WTC11 (cell line): ENCODE measurements around the gene HIP1R. TPM values are rescaled to one million over a fixed set of nuclear protein-coding genes. Genes with fewer than 3 reads are reported as not detected.

ENCODE experiments used
- ATAC-seq: fragments of 200-7000 bp; cut with Tn5 transposase; 2 replicates; pipeline ENCODE4 v1.10.0; 2021; ENCODE audit warnings: mild to moderate bottlenecking, moderate library complexity
- CTCF ChIA-PET: fragments of 300-600 bp; sonication (Branson Sonifier 250); formaldehyde crosslinking; loops from one replicate; lab custom pipeline; 2021; ENCODE audit warnings: antibody characterized with exemption; lab: Charles Lee
- POLR2A ChIA-PET: fragments of 350-600 bp; sonication (Branson Sonifier 250); formaldehyde crosslinking; loops from one replicate; lab custom pipeline; 2021; ENCODE audit warnings: antibody characterized with exemption; lab: Charles Lee
- DNase-seq: peaks from one replicate; pipeline ENCODE4 v3.0.0; 2021; ENCODE audit warnings: low spot score
- H3K27ac Mint-ChIP-seq: 2 replicates; pipeline ENCODE4 v1.8.0; 2021; ENCODE audit warnings: mixed read lengths
- H3K27me3 Mint-ChIP-seq: 2 replicates; pipeline ENCODE4 v1.8.0; 2021; ENCODE audit warnings: low read depth, mild to moderate bottlenecking, moderate library complexity, mixed read lengths
- H3K36me3 Mint-ChIP-seq: 2 replicates; pipeline ENCODE4 v1.8.0; 2021; ENCODE audit warnings: mixed read lengths
- H3K4me1 Mint-ChIP-seq: 2 replicates; pipeline ENCODE4 v1.8.0; 2022; ENCODE audit warnings: mixed read lengths
- H3K4me3 Mint-ChIP-seq: 2 replicates; pipeline ENCODE4 v1.8.0; 2021; ENCODE audit warnings: mild to moderate bottlenecking, moderate library complexity, mixed read lengths
- H3K9me3 Mint-ChIP-seq: 2 replicates; pipeline ENCODE4 v1.8.0; 2021; ENCODE audit warnings: mixed read lengths
- AR ChIP-seq: fragments of 250-450 bp; sonication (Bioruptor Pico); IDR thresholded peaks from 2 replicates; pipeline ENCODE4 v1.9.0; 2021; ENCODE audit warnings: mild to moderate bottlenecking
- ARID4B ChIP-seq: sonication (generic); formaldehyde crosslinking; IDR thresholded peaks from 2 replicates; pipeline ENCODE4 v1.8.0; 2023; ENCODE audit warnings: missing genetic modification reagents, mild to moderate bottlenecking, borderline replicate concordance
- CBFB ChIP-seq: sonication (generic); formaldehyde crosslinking; IDR thresholded peaks from 2 replicates; pipeline ENCODE4 v1.8.1; 2022; ENCODE audit warnings: mild to moderate bottlenecking, low read depth, missing genetic modification reagents
- CREB1 ChIP-seq: sonication (generic); formaldehyde crosslinking; IDR thresholded peaks from 2 replicates; pipeline ENCODE4 v1.8.0; 2023; ENCODE audit warnings: mild to moderate bottlenecking, missing genetic modification reagents
- E2F4 ChIP-seq: sonication (generic); formaldehyde crosslinking; IDR thresholded peaks from 2 replicates; pipeline ENCODE4 v1.8.1; 2022; ENCODE audit warnings: low read depth, mild to moderate bottlenecking, moderate library complexity, missing genetic modification reagents, borderline replicate concordance
- EMX1 ChIP-seq: fragments of 250-450 bp; sonication (Bioruptor Pico); IDR thresholded peaks from 2 replicates; pipeline ENCODE4 v1.8.0; 2021; ENCODE audit warnings: mild to moderate bottlenecking
- ESRRA ChIP-seq: sonication (generic); formaldehyde crosslinking; IDR thresholded peaks from 2 replicates; pipeline ENCODE4 v1.8.1; 2022; ENCODE audit warnings: mild to moderate bottlenecking, missing genetic modification reagents, borderline replicate concordance
- GABPB1 ChIP-seq: sonication (generic); formaldehyde crosslinking; IDR thresholded peaks from 2 replicates; pipeline ENCODE4 v1.8.1; 2023; ENCODE audit warnings: mild to moderate bottlenecking, missing genetic modification reagents
- GRHL2 ChIP-seq: fragments of 250-450 bp; sonication (Bioruptor Pico); IDR thresholded peaks from 2 replicates; pipeline ENCODE4 v1.8.0; 2022; ENCODE audit warnings: mild to moderate bottlenecking, moderate library complexity; ENCODE audit not compliant: insufficient replicate concordance, severe bottlenecking
- HMGA2 ChIP-seq: fragments of 250-450 bp; sonication (Bioruptor Pico); IDR thresholded peaks from 2 replicates; pipeline ENCODE4 v1.4.0; 2021; ENCODE audit warnings: mild to moderate bottlenecking, moderate library complexity
- JAZF1 ChIP-seq: fragments of 250-450 bp; sonication (Bioruptor Pico); IDR thresholded peaks from 2 replicates; pipeline ENCODE4 v1.9.0; 2021; ENCODE audit warnings: moderate library complexity, mild to moderate bottlenecking, inconsistent platforms
- JUN ChIP-seq: sonication (generic); formaldehyde crosslinking; IDR thresholded peaks from 2 replicates; pipeline ENCODE4 v1.8.0; 2023; ENCODE audit warnings: mild to moderate bottlenecking, missing genetic modification reagents
- RELA ChIP-seq: sonication (generic); formaldehyde crosslinking; IDR thresholded peaks from 2 replicates; pipeline ENCODE4 v1.8.1; 2022; ENCODE audit warnings: missing genetic modification reagents, mild to moderate bottlenecking, borderline replicate concordance
- TCF7 ChIP-seq: sonication (generic); formaldehyde crosslinking; IDR thresholded peaks from 2 replicates; pipeline ENCODE4 v1.8.0; 2022; ENCODE audit warnings: mild to moderate bottlenecking, low read depth, missing genetic modification reagents, moderate library complexity
- ZNF219 ChIP-seq: sonication (generic); formaldehyde crosslinking; IDR thresholded peaks from 2 replicates; pipeline ENCODE4 v1.8.0; 2023; ENCODE audit warnings: missing genetic modification reagents, mild to moderate bottlenecking, borderline replicate concordance
- ZNF232 ChIP-seq: sonication (generic); formaldehyde crosslinking; IDR thresholded peaks from 2 replicates; pipeline ENCODE4 v1.8.0; 2022; ENCODE audit warnings: mild to moderate bottlenecking, missing genetic modification reagents
- ZNF416 ChIP-seq: fragments of 250-450 bp; sonication (Bioruptor Pico); IDR thresholded peaks from 2 replicates; pipeline ENCODE4 v1.9.0; 2021; ENCODE audit warnings: mild to moderate bottlenecking, inconsistent platforms
- ZNF423 ChIP-seq: fragments of 250-450 bp; sonication (Bioruptor Pico); IDR thresholded peaks from 2 replicates; pipeline ENCODE4 v2.1.2; 2022; ENCODE audit warnings: mild to moderate bottlenecking, moderate library complexity
- total RNA-seq: library from RNA; stranded (reverse); gene quantifications from 3 replicates; pipeline ENCODE4 v1.2.3, GENCODE V29; 2021
- TF ChIP-seq, protein P1 (sequence below): fragments of 200-600 bp; IDR thresholded peaks from 2 replicates; pipeline ENCODE4 v1.8.0; 2022; ENCODE audit warnings: antibody characterized with exemption
- TF ChIP-seq, protein P2 (sequence below): fragments of 250-450 bp; sonication (Bioruptor Pico); IDR thresholded peaks from 2 replicates; pipeline ENCODE4 v1.9.0; 2021; ENCODE audit warnings: mild to moderate bottlenecking

The HIP1R gene
- total RNA-seq, 1 experiment from 2014 or later: 45.2 TPM

GRCh38 chr12:122834104-122834920 lies 945 bp upstream of the HIP1R start (continued):
- no peak for TF ChIP-seq ZNF232 (CRISPR knock-in tag)

DNA sequence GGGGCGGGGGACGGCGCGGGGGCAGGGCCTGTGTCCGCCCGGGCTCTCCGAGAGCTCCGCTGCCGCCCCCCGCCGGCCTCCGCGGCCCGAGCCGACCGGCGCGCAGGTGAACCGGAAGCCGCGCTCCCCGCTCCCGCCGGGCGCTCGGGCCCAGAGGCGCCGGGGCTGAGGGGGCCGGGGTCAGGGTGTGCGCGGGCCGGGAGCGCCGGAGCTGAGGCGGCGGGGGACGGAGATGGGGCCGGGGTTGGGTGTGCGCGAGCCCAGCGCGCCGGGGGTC lies 431 bp downstream of the HIP1R start:
- H3K27ac Mint-ChIP-seq: no peak overlapping the region
- no peaks in the 10 kb centered on the region; the same call in 1 of the 2 replicates for H3K9me3 Mint-ChIP-seq
- POLR2A ChIA-PET: no interaction called here
- peaks cover 3% of the 10 kb centered on the region; the same call in 1 of the 2 replicates for H3K36me3 Mint-ChIP-seq
- CTCF ChIA-PET: interaction anchor here (0.5 to 2.8 kb wide), 5 partner anchors 9 to 42 kb away, joined by 3 to 10 read pairs (median 4); no protein-coding TSS in a partner anchor
- H3K4me1 Mint-ChIP-seq: peaks cover 30% of the 10 kb centered on the region
- peak; percentile 42 for DNase-seq
- H3K27me3 Mint-ChIP-seq: peaks cover 55% of the 10 kb centered on the region
- ATAC-seq: peak; percentile 17
- no peak overlapping the region for H3K4me3 Mint-ChIP-seq
- TF ChIP-seq JAZF1: no peak
- no peak for TF ChIP-seq GRHL2 (CRISPR knock-in tag)
- TF ChIP-seq EMX1 (CRISPR knock-in tag): no peak
- no peak for TF ChIP-seq ZNF423 (CRISPR knock-in tag)
- TF ChIP-seq, protein P1, sequence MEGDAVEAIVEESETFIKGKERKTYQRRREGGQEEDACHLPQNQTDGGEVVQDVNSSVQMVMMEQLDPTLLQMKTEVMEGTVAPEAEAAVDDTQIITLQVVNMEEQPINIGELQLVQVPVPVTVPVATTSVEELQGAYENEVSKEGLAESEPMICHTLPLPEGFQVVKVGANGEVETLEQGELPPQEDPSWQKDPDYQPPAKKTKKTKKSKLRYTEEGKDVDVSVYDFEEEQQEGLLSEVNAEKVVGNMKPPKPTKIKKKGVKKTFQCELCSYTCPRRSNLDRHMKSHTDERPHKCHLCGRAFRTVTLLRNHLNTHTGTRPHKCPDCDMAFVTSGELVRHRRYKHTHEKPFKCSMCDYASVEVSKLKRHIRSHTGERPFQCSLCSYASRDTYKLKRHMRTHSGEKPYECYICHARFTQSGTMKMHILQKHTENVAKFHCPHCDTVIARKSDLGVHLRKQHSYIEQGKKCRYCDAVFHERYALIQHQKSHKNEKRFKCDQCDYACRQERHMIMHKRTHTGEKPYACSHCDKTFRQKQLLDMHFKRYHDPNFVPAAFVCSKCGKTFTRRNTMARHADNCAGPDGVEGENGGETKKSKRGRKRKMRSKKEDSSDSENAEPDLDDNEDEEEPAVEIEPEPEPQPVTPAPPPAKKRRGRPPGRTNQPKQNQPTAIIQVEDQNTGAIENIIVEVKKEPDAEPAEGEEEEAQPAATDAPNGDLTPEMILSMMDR: no peak
- TF ChIP-seq JUN (CRISPR knock-in tag): no peak
- TF ChIP-seq CREB1 (CRISPR knock-in tag): no peak
- TF ChIP-seq RELA (CRISPR knock-in tag): no peak
- no peak for TF ChIP-seq TCF7 (CRISPR knock-in tag)
- TF ChIP-seq GABPB1: no peak
- TF ChIP-seq ESRRA (CRISPR knock-in tag): no peak

DNA sequence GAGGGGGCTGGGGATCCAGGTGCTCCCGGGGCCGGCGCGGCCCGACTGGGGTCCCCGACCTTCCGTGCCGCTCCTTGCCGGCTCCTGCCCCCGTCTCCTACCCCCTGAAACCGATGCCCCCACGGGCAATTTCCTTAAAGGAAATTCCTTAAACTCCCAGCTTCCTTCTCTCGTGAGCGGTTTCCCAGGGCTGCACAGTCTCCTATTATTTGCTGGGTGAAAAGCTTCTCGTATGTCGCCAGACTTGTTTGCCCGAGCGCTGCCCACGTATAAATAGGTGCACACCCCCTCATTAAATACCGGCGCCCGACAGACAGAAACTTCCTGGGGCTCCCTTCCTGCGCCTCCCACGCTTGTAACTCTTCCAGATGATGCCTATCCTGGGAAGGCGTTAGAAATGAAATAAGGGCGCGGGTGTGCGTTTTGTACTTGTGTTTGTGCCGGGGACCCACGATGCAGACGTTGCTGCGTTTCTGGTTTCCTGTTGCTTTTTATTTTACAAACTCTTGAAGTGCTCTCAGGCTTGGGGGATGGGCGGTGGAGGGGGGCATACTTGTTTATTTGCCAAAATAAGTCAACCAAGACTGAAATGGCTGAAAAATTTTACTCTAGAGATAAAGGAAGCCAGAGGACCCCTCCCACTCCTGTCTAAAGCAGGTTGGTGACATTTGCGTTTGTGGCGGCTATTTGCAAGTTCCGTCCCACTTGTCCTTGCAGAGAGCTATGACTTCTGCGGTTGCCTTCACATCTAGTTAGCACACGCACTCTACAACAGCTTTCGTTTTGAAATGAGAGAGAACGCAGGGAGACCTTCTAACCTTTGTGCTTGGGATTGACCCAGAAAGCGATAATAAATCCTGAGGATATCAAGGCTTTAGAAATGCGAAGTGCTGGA lies 1.0 kb downstream of the HIP1R start:
- CTCF ChIA-PET: interaction anchor here (1.0 to 2.8 kb wide), 3 partner anchors 25 to 42 kb away, joined by 4 to 10 read pairs (median 6); no protein-coding TSS in a partner anchor
- peak overlapping the region; percentile 87 for H3K4me3 Mint-ChIP-seq
- H3K4me1 Mint-ChIP-seq: peaks cover 33% of the 10 kb centered on the region
- no peaks in the 10 kb centered on the region; the same call in 1 of the 2 replicates for H3K9me3 Mint-ChIP-seq
- DNase-seq: no peak
- peaks cover 3% of the 10 kb centered on the region; the same call in 1 of the 2 replicates for H3K36me3 Mint-ChIP-seq
- POLR2A ChIA-PET: interaction anchor here (0.7 kb wide), 1 partner anchor 65 kb away, joined by 6 read pairs; no protein-coding TSS in a partner anchor
- ATAC-seq: no peak
- no peak overlapping the region for H3K27ac Mint-ChIP-seq
- peaks cover 53% of the 10 kb centered on the region for H3K27me3 Mint-ChIP-seq
- TF ChIP-seq, protein P2, sequence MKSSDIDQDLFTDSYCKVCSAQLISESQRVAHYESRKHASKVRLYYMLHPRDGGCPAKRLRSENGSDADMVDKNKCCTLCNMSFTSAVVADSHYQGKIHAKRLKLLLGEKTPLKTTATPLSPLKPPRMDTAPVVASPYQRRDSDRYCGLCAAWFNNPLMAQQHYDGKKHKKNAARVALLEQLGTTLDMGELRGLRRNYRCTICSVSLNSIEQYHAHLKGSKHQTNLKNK (CRISPR knock-in tag): no peak
- no peak for TF ChIP-seq E2F4 (CRISPR knock-in tag)
- no peak for TF ChIP-seq ARID4B (CRISPR knock-in tag)
- no peak for TF ChIP-seq AR (CRISPR knock-in tag)
- no peak for TF ChIP-seq ZNF416
- TF ChIP-seq JUN (CRISPR knock-in tag): no peak
- no peak for TF ChIP-seq HMGA2
- TF ChIP-seq CBFB (CRISPR knock-in tag): no peak
- no peak for TF ChIP-seq ZNF219
